Activated naive CD8-positive, alpha-beta T cell treated with anti-CD3 and anti-CD28 coated beads, Interleukin-2, amount 50 U/mL, for 16 hours (primary cell): ENCODE results near the gene MOV10L1.
"Not testable (repeated sequence)": the region's sequence is repeated elsewhere in the genome, so short reads cannot be mapped to it uniquely, and the experiment has no call there.

ENCODE experiments used
- DNase-seq: peaks from one replicate; pipeline ENCODE4 v3.0.0-alpha.2; 2020; ENCODE audit warnings: low read depth, low spot score

The MOV10L1 gene

DNA sequence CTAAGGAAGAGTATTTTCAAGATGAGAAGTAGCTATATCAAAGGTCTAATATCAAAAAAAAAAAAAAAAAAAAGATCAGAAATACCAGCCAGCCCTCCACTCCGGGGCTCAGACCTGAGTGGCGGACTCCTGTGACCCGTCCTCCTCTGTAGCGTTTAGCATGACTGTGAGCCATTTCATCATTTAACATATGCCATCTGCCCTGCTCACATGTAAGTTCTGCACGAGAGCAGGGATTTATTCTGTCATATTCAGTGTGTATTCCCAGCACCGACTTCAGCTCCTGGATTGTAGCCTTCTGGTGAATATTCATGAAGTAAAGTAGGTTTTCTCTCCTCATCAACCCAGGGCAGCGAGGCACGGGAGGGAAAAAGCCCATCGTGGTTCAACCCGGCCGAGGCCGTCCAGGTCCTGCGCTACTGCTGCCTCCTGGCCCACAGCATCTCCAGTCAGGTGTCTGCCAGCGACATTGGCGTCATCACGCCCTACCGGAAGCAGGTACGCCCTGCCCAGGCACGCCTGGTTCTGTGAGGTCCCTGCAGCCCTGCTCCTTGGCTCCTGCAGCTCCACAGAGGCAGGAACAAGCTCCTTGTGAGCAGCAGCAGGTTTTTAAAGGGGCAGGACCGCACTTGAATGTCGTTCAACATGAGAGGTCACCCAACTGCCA lies 68.0 kb downstream of the MOV10L1 start:
- no peak for DNase-seq

DNA sequence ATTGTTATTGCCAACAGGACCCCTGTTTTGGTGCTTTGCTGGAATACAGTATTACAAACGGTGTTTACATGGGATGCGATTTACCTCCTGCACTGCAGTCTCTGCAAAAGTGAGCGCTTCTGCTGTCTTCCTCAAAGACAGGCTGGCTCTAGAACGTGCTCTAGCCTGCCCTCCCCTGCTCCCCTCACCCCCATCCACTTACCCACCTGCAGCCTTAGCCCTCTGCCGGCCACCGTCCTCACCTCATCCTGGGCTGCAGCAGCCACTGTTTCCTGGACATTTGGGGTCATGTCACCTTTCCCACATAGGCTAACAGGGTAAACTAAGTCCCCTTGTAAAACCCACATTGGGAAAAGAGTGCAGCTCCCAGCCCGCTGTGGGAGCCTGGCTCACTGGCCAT lies 71.1 kb downstream of the MOV10L1 start:
- DNase-seq: no peak

- DNase-seq: no peak
Measured at GRCh38 chr22:50161508-50162390, 71.9 kb downstream of the MOV10L1 start.

DNA sequence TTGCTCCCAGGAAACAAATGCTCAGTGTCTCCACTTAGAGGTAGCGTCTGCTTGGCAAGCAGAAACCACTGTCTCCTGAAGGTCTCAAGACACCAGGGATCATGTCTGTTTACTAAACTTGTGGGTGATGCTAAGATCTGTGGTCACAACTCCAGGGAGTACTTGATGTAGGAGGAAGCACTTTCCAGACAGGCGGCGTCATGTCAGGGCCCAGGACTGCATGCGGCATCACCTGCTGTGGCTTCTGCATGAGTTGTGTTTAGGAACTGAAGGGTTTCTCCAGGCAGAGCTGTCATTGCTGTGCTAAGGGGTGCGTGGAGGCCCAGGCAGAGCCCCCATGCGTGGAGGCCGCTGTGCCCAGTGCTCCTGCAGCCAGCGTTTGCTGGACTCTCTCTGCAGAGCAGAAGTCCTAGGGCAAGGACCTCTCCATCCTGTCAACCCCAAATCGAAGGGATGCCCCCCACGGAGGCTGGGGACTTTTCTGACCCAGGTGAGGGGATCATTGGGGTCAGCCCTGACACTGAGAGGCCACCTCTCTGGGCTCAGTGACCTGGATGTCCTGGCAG lies 72.7 kb downstream of the MOV10L1 start:
- DNase-seq: no peak

- no peak for DNase-seq
Measured at GRCh38 chr22:50165436-50166123, 75.8 kb downstream of the MOV10L1 start.

DNA sequence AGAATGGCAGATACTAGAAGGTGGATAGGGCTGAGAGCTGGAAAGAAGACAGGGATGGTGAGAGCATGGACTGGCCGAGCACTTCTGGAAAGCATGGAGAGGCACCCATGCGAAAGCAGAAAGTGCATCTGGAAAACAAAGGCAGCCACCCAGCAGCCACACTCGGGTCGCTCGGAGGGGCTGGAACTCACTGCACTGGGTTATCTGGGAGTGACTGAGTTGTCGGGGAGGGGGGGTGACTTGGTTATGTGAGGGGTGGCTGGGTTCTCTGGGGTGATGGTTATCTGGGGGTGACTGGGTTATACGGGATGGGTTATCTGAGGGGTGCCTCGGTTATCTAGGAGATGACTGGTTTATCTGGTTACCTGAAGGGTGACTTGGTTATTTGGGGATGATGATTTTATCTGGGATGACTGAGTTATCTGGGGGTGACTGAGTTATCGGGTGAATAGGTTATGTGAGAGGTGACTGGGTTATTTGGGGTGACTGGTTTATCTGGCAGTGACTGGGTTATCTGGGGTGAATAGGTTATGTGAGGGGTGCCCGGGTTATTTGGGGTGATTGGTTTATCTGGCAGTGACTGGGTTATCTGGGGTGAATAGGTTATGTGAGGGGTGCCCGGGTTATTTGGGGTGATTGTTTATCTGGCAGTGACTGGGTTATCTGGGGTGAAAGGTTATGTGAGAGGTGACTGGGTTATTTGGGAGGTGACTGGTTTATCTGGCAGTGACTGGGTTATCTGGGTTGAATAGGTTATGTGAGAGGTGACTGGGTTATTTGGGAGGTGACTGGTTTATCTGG lies 78.1 kb downstream of the MOV10L1 start:
- DNase-seq: no peak

DNA sequence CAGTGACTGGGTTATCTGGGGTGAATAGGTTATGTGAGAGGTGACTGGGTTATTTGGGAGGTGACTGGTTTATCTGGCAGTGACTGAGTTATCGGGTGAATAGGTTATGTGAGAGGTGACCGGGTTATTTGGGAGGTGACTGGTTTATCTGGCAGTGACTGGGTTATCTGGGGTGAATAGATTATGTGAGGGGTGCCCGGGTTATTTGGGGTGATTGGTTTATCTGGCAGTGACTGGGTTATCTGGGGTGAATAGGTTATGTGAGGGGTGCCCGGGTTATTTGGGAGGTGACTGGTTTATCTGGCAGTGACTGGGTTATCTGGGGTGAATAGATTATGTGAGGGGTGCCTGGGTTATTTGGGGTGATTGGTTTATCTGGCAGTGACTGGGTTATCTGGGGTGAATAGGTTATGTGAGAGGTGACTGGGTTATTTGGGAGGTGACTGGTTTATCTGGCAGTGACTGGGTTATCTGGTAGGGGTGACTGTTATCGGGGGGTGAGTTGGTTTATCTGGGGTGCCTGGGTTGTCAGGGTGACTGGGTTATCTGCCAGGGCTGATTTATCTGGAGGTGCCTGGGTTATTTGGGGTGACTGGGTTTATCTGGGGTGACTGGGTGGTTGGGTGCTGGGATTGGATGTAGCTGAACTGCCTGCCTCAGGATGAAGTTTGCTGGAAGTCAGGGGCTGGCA lies 78.8 kb downstream of the MOV10L1 start:
- DNase-seq: not testable (repeated sequence)

- DNase-seq: no peak
Measured at GRCh38 chr22:50169181-50169759, 79.5 kb downstream of the MOV10L1 start.

- no peak for DNase-seq
Measured at GRCh38 chr22:50169774-50170341, 80.1 kb downstream of the MOV10L1 start.

DNA sequence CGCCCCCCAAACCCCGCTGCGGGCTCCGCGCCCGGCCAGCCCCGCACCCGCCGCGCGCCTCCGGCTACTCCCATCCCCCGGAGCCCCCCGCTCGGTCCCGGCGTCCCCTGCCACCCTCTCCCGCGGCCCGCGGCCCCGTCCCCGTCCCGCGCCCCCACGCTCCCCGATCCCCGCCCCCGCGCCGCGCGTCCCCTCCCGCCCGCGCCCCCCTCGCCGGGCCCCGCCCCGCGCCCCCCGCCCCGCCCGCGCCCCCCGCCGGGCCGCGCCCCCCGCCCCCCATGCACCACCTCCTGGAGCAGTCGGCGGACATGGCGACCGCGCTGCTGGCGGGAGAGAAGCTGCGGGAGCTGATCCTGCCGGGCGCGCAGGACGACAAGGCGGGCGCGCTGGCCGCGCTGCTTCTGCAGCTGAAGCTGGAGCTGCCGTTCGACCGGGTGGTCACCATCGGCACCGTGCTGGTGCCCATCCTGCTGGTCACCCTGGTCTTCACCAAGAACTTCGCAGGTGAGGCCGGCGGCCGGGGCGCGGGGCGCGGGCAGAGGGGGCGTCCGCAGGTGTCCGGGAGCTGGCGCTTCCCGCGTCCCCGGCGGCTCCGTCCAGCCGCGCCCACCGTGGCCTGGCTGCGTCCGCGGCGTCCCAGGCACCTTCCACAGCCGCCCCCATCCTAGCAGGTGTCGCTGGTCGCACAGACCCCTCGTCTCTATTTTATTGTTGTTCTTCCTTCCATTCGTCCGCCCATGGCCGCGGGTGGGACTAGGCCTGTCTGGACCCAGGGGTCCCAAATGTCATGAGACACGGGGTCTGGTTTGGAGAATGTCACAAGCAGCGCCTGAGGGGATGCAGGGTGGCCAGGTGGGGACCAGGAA lies 80.9 kb downstream of the MOV10L1 start, which contains the start of gene PANX2:
Gene PANX2, plus strand, starts transcription at position 279 of the 866 bp plus-strand sequence. Its CDS starts 0 bp downstream, at position 279.
- DNase-seq: no peak

DNA sequence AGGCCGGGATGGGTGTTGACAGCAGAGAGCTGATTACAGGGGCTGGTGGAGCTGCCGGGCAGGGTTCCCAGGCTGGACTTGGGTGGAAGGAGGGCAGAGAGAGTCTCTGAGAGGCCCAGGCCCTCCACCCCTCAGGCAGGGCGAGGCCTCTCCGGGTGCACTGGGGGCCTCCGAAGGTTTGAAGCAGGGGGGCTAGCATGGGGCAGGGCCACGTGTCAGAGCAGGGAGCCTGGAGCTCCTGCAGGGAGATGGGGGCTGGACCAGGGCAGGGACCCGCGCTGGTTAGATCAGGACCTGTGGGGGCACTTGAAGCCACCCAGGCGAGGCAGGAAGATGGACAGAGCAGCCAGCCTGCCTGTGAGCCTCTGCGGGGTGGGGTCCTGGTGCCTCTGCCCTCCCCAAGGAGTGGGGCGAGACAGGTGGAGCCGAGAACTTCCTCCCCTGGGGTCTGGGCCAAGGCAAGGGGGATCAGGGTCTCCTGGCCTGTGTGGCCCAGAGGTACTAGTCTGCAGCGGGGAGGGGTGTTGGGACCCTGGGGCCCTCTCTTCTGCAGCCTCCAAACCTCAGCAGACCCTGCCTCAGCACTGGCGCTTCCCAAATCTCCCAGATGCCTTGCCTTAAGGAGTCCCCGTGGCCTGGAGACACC lies 81.6 kb downstream of the MOV10L1 start:
- DNase-seq: no peak

DNA sequence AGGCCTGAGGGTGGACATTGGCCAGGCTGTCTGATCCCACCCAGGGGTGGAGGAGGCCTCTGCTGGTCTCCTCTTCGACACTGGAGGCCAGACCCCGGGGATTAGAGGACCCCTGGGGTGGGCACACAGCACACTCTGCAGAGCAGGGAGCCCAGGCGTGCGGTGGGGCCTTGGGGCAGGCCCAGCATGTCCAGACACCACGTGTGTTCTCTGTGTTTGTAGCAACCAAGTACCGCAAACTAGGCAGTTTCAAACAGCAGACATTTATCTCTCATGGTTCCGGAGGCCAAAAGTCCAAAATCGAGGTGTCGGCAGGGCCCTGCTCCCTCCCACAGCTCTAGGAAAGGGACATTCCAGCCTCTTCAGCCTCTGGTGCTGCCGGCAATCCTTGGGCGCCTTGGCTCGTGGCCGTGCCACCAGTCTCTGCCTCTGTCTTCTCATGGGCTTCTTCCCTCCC lies 82.2 kb downstream of the MOV10L1 start:
- no peak for DNase-seq

DNA sequence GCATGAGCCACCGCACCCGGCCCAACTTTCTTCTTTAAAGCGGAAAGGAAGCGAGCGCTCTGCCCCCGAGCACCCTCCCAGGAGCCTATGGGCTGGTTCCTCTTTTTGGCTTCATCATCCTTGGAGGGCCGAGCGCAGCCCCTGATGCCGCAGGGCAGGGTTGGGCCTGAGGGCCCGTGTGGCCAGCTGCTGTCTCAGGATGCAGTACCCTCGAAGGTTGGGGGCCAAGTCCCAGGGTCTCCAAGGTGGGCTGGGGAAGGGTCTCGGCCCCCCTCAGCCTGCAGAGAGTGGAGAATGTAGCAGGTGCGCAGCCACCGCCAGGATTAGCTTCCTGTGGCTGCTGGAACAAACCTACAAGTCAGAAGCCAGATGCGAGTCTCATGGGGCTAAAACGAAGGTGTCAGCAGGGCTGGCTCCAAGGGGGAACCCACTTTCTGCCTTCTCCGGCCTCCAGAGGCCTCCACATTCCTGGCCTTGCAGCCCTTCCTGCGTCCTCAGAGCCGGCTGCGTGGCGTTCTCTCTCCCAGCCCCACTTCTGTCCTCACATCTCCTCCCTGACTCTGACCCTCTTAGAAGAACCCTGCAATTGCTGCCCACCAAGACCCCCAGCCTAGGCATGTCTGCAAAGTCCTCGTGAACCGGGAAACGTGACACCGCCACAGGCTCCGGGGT lies 83.6 kb downstream of the MOV10L1 start:
- no peak for DNase-seq

DNA sequence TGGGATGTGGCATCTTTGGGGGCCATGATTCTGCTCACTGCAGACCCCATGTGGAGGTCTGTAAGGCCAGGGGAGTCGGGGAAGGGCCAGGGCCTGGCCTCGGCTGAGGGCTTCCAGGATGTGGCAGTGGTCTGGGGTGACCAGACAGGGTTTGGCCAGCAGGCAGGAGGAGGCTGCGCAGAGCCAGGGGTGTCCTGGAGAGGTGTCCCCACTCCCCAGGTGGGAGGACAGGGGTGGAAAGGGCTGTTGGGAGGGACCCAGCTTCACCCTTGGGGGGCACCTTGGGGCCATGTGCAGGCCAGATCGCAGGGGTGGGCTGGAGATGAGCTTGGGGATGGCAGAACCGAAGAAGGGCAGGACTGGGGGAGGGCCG lies 84.2 kb downstream of the MOV10L1 start:
- no peak for DNase-seq

DNA sequence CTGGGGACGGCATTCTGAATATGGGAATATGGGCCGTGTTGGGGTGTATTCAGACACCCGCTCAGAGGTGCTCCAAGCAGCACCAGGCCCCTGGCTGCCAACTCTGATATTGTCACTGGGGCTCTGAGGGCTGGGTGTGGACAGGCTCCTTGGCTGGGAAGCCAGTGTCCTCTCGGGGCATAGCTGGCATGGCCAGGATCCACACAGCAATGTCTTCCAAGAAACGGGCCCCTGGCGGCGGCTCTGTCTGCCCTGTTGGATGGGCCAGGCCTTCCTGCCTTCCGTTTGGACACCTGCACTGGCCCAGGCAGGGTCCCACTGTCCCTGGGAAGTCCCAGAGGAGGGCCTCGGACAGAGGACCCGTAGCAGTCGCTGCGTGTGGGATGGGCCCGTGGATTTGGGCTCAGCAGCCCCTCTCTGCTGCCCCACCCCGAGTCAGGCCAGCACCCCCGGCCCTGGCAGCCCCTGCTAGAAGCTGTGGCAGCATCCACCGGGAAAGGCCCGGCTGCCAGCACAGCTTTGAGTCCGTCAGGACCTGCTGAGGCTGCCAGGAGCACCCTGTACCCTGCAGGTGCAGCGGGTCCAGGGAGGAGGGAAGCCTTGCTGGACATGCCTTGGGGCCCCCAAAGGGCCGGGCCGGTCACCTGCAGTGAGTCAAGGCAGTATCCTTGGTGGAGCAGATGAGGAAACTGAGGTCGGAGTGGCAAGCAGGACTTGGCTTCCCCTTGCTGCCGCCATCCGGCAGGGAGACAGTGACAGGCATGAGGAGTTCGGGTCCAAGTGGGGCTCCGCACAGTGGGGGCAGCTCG lies 84.8 kb downstream of the MOV10L1 start:
- DNase-seq: no peak

- no peak for DNase-seq
Measured at GRCh38 chr22:50175191-50175461, 85.3 kb downstream of the MOV10L1 start.
